GM18907 (cell line): Measurements from ENCODE around the gene DNAJC10.
"Not testable (repeated sequence)": the region's sequence is repeated elsewhere in the genome, so short reads cannot be mapped to it uniquely, and the experiment has no call there.

Source experiments
- ATAC-seq: cut with Tn5 transposase; IDR thresholded peaks from one replicate; pipeline ENCODE4 v1.9.1; 2021; ENCODE audit warnings: mild to moderate bottlenecking, moderate library complexity; ENCODE audit not compliant: unreplicated experiment

Gene DNAJC10

GRCh38 chr2:182719116-182719515 lies 3.1 kb downstream of the DNAJC10 start:
- not testable (repeated sequence) for ATAC-seq

- ATAC-seq, result no peak
Measured at GRCh38 chr2:182724656-182725055, 8.6 kb downstream of the DNAJC10 start.

- ATAC-seq, result no peak
Measured at GRCh38 chr2:182726473-182726872, 10.4 kb downstream of the DNAJC10 start.

GRCh38 chr2:182728014-182728413 lies 12.0 kb downstream of the DNAJC10 start:
- no peak for ATAC-seq

- no peak for ATAC-seq
Measured at GRCh38 chr2:182729710-182730339, 13.8 kb downstream of the DNAJC10 start.

- no peak for ATAC-seq
Measured at GRCh38 chr2:182730486-182730885, 14.4 kb downstream of the DNAJC10 start.

- no peak for ATAC-seq
Measured at GRCh38 chr2:182732736-182733135, 16.7 kb downstream of the DNAJC10 start.

GRCh38 chr2:182733572-182733971 lies 17.5 kb downstream of the DNAJC10 start:
- no peak for ATAC-seq

GRCh38 chr2:182736856-182737255 lies 20.8 kb downstream of the DNAJC10 start:
- not testable (repeated sequence) for ATAC-seq

GRCh38 chr2:182740701-182741100 lies 24.6 kb downstream of the DNAJC10 start:
- ATAC-seq, result no peak

- no peak for ATAC-seq
Measured at GRCh38 chr2:182741620-182742019, 25.6 kb downstream of the DNAJC10 start.

GRCh38 chr2:182744490-182744889 lies 28.4 kb downstream of the DNAJC10 start:
- no peak for ATAC-seq

GRCh38 chr2:182745061-182745460 lies 29.0 kb downstream of the DNAJC10 start:
- no peak for ATAC-seq

GRCh38 chr2:182745894-182746293 lies 29.8 kb downstream of the DNAJC10 start:
- not testable (repeated sequence) for ATAC-seq

- no peak for ATAC-seq
Measured at GRCh38 chr2:182754231-182754630, 38.2 kb downstream of the DNAJC10 start.

- ATAC-seq, result no peak
Measured at GRCh38 chr2:182758379-182758778, 42.3 kb downstream of the DNAJC10 start.

GRCh38 chr2:182761903-182762302 lies 45.8 kb downstream of the DNAJC10 start:
- no peak for ATAC-seq

GRCh38 chr2:182763311-182763912 lies 47.4 kb downstream of the DNAJC10 start:
- ATAC-seq, result peak; percentile 48

GRCh38 chr2:182766626-182767025 lies 50.6 kb downstream of the DNAJC10 start:
- ATAC-seq, result no peak

- peak; percentile 76 for ATAC-seq
Measured at GRCh38 chr2:182767578-182767977, 51.5 kb downstream of the DNAJC10 start.

- not testable (repeated sequence) for ATAC-seq
Measured at GRCh38 chr2:182768950-182769349, 52.9 kb downstream of the DNAJC10 start.

GRCh38 chr2:182779323-182779722 lies 63.3 kb downstream of the DNAJC10 start:
- ATAC-seq, result no peak

- not testable (repeated sequence) for ATAC-seq
Measured at GRCh38 chr2:182781099-182781498, 65.0 kb downstream of the DNAJC10 start.
